ENCODE data around the gene RPGR.

The RPGR gene

GRCh38 chrX:38365954-38366353 lies 38.6 kb upstream of the RPGR start:
- TF ChIP-seq ZFP30 (CRISPR knock-in tag; IDR thresholded peaks at IDR 0.05) (no peak), TSHZ2 (CRISPR knock-in tag; IDR thresholded peaks at IDR 0.05) (no peak), RARB (CRISPR knock-in tag; IDR thresholded peaks at IDR 0.05) (no peak), ISL1 (CRISPR knock-in tag; IDR thresholded peaks at IDR 0.05) (no peak), PPARA (CRISPR knock-in tag; IDR thresholded peaks at IDR 0.05; ENCODE audit: borderline replicate concordance) (no peak), CSDC2 (CRISPR knock-in tag; IDR thresholded peaks at IDR 0.05) (no peak), TOX (CRISPR knock-in tag; IDR thresholded peaks at IDR 0.05; ENCODE audit: borderline replicate concordance) (no peak)
- ATAC-seq, result no peak

DNA sequence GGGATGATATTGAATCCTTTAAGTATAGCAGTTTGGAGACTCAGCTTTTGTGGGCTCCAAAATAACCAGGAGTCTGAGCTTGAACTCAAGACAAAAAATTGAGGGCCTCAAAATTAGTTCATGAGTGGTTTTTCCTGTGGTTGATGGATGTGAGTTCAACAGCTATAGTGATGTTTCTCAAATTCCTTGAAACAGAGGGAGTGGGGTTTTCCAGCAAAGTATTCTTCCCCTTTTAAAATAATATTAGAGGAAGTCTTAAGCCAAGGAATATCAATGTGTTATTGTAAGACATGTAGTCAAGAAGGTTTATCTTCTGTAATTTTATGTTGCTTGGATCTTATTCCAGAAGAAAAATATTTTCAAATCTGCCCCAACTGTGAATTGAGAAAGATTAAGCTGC lies 35.7 kb upstream of the RPGR start:
- no peak for TF ChIP-seq ZFP30 (CRISPR knock-in tag; IDR thresholded peaks at IDR 0.05)
- no peak for TF ChIP-seq TOX (CRISPR knock-in tag; IDR thresholded peaks at IDR 0.05; ENCODE audit: borderline replicate concordance)
- TF ChIP-seq BACH2 (CRISPR knock-in tag; IDR thresholded peaks at IDR 0.05; ENCODE audit: borderline replicate concordance), result no peak
- no peak for TF ChIP-seq TCF4 (CRISPR knock-in tag; IDR thresholded peaks at IDR 0.05; ENCODE audit: borderline replicate concordance)
- TF ChIP-seq ZNF565 (CRISPR knock-in tag; conservative IDR thresholded peaks at IDR 0.05; ENCODE audit: low read depth), result no peak
- no peak for TF ChIP-seq POU6F1 (CRISPR knock-in tag; IDR thresholded peaks at IDR 0.05; ENCODE audit: borderline replicate concordance, low read depth)
- no peak for TF ChIP-seq ZFP3 (CRISPR knock-in tag; IDR thresholded peaks at IDR 0.05)
- no peak for TF ChIP-seq TSHZ2 (CRISPR knock-in tag; IDR thresholded peaks at IDR 0.05)
- TF ChIP-seq, protein P1, sequence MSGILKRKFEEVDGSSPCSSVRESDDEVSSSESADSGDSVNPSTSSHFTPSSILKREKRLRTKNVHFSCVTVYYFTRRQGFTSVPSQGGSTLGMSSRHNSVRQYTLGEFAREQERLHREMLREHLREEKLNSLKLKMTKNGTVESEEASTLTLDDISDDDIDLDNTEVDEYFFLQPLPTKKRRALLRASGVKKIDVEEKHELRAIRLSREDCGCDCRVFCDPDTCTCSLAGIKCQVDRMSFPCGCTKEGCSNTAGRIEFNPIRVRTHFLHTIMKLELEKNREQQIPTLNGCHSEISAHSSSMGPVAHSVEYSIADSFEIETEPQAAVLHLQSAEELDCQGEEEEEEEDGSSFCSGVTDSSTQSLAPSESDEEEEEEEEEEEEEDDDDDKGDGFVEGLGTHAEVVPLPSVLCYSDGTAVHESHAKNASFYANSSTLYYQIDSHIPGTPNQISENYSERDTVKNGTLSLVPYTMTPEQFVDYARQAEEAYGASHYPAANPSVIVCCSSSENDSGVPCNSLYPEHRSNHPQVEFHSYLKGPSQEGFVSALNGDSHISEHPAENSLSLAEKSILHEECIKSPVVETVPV (CRISPR knock-in tag; IDR thresholded peaks at IDR 0.05), result no peak
- no peak for TF ChIP-seq OSR1 (CRISPR knock-in tag; IDR thresholded peaks at IDR 0.05)
- TF ChIP-seq, protein P2, sequence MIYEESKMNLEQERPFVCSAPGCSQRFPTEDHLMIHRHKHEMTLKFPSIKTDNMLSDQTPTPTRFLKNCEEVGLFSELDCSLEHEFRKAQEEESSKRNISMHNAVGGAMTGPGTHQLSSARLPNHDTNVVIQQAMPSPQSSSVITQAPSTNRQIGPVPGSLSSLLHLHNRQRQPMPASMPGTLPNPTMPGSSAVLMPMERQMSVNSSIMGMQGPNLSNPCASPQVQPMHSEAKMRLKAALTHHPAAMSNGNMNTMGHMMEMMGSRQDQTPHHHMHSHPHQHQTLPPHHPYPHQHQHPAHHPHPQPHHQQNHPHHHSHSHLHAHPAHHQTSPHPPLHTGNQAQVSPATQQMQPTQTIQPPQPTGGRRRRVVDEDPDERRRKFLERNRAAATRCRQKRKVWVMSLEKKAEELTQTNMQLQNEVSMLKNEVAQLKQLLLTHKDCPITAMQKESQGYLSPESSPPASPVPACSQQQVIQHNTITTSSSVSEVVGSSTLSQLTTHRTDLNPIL (CRISPR knock-in tag; IDR thresholded peaks at IDR 0.05; ENCODE audit: low read depth), result no peak
- TF ChIP-seq RARB (CRISPR knock-in tag; IDR thresholded peaks at IDR 0.05), result no peak
- TF ChIP-seq ZC3H10 (CRISPR knock-in tag; IDR thresholded peaks at IDR 0.05), result no peak
- no peak for TF ChIP-seq GLIS3 (CRISPR knock-in tag; IDR thresholded peaks at IDR 0.05)
- no peak for TF ChIP-seq ZNF8 (CRISPR knock-in tag; IDR thresholded peaks at IDR 0.05)
- TF ChIP-seq, protein P3, sequence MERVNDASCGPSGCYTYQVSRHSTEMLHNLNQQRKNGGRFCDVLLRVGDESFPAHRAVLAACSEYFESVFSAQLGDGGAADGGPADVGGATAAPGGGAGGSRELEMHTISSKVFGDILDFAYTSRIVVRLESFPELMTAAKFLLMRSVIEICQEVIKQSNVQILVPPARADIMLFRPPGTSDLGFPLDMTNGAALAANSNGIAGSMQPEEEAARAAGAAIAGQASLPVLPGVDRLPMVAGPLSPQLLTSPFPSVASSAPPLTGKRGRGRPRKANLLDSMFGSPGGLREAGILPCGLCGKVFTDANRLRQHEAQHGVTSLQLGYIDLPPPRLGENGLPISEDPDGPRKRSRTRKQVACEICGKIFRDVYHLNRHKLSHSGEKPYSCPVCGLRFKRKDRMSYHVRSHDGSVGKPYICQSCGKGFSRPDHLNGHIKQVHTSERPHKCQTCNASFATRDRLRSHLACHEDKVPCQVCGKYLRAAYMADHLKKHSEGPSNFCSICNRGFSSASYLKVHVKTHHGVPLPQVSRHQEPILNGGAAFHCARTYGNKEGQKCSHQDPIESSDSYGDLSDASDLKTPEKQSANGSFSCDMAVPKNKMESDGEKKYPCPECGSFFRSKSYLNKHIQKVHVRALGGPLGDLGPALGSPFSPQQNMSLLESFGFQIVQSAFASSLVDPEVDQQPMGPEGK (CRISPR knock-in tag; IDR thresholded peaks at IDR 0.05; ENCODE audit: borderline replicate concordance), result no peak
- ATAC-seq, result no peak
